Measurements from ENCODE around the gene GLIS1. TPM values are rescaled to one million over a fixed set of nuclear protein-coding genes. Genes with fewer than 3 reads are reported as not detected.

GLIS1 gene
- polyA plus RNA-seq, 1 donor from 2014 or later: not detected

DNA sequence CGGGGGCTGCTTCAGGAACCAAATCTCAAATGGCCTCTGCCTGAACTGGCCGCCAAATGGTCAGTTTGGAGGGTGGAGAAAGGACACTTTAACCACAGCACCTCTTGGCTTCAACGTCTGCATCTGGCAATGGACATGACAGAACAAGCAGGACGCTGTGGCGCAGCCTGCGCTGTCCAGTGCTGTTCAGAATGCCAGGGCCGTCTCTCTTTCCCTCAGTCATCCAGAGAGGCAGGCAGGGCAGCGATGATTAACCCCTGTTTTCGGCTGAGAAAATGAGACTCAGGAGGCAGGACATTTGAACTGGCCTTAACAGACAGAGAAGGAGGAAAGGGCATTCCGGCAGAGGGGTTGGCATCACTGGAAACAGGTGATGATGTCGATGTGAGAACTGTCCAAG is 48.6 kb downstream of the GLIS1 start:
- Histone ChIP-seq H3K27me3 (ENCODE audit: insufficient read depth, low read depth, low read length) (no peaks in the 10 kb centered on the region), H3K4me3 (ENCODE audit: low read length) (no peak overlapping the region), H2AFZ (ENCODE audit: low read depth, low read length) (no peak overlapping the region), H3K27ac (ENCODE audit: low read length) (no peak overlapping the region), H3F3A (ENCODE audit: insufficient read depth, low read length, poor library complexity, severe bottlenecking) (no peaks in the 10 kb centered on the region), H3K9me2 (ENCODE audit: insufficient read depth, low read length) (no peaks in the 10 kb centered on the region), H3K79me2 (replicated peaks; ENCODE audit: insufficient read depth, low read length) (no peaks in the 10 kb centered on the region), H3K36me3 (ENCODE audit: insufficient read depth, low read length) (no peaks in the 10 kb centered on the region), H4K20me1 (ENCODE audit: insufficient read depth) (no peaks in the 10 kb centered on the region), H3K4me2 (ENCODE audit: low read length) (no peak overlapping the region), H3K9me3 (ENCODE audit: low read length) (no peaks in the 10 kb centered on the region), H3K9ac (ENCODE audit: low read length) (no peak overlapping the region)
- TF ChIP-seq MXI1 (conservative IDR thresholded peaks at IDR 0.05; ENCODE audit: poor library complexity, severe bottlenecking) (no peak), TAF1 (IDR thresholded peaks at IDR 0.05; ENCODE audit: low read depth) (no peak), POLR2AphosphoS5 (IDR thresholded peaks at IDR 0.05) (no peak), EZH2 (IDR thresholded peaks at IDR 0.05; ENCODE audit: borderline replicate concordance, insufficient read depth, low read length, poor library complexity, severe bottlenecking) (no peak), SMC3 (conservative IDR thresholded peaks at IDR 0.05; ENCODE audit: poor library complexity) (no peak), EP300 (conservative IDR thresholded peaks at IDR 0.05; ENCODE audit: poor library complexity, severe bottlenecking) (no peak), RAD21 (conservative IDR thresholded peaks at IDR 0.05) (no peak)
- TF ChIP-seq, protein P1, sequence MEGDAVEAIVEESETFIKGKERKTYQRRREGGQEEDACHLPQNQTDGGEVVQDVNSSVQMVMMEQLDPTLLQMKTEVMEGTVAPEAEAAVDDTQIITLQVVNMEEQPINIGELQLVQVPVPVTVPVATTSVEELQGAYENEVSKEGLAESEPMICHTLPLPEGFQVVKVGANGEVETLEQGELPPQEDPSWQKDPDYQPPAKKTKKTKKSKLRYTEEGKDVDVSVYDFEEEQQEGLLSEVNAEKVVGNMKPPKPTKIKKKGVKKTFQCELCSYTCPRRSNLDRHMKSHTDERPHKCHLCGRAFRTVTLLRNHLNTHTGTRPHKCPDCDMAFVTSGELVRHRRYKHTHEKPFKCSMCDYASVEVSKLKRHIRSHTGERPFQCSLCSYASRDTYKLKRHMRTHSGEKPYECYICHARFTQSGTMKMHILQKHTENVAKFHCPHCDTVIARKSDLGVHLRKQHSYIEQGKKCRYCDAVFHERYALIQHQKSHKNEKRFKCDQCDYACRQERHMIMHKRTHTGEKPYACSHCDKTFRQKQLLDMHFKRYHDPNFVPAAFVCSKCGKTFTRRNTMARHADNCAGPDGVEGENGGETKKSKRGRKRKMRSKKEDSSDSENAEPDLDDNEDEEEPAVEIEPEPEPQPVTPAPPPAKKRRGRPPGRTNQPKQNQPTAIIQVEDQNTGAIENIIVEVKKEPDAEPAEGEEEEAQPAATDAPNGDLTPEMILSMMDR (IDR thresholded peaks at IDR 0.05; ENCODE audit: poor library complexity, severe bottlenecking): no peak
- TF ChIP-seq, protein P2, sequence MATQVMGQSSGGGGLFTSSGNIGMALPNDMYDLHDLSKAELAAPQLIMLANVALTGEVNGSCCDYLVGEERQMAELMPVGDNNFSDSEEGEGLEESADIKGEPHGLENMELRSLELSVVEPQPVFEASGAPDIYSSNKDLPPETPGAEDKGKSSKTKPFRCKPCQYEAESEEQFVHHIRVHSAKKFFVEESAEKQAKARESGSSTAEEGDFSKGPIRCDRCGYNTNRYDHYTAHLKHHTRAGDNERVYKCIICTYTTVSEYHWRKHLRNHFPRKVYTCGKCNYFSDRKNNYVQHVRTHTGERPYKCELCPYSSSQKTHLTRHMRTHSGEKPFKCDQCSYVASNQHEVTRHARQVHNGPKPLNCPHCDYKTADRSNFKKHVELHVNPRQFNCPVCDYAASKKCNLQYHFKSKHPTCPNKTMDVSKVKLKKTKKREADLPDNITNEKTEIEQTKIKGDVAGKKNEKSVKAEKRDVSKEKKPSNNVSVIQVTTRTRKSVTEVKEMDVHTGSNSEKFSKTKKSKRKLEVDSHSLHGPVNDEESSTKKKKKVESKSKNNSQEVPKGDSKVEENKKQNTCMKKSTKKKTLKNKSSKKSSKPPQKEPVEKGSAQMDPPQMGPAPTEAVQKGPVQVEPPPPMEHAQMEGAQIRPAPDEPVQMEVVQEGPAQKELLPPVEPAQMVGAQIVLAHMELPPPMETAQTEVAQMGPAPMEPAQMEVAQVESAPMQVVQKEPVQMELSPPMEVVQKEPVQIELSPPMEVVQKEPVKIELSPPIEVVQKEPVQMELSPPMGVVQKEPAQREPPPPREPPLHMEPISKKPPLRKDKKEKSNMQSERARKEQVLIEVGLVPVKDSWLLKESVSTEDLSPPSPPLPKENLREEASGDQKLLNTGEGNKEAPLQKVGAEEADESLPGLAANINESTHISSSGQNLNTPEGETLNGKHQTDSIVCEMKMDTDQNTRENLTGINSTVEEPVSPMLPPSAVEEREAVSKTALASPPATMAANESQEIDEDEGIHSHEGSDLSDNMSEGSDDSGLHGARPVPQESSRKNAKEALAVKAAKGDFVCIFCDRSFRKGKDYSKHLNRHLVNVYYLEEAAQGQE (IDR thresholded peaks at IDR 0.05; ENCODE audit: borderline replicate concordance): no peak

DNA sequence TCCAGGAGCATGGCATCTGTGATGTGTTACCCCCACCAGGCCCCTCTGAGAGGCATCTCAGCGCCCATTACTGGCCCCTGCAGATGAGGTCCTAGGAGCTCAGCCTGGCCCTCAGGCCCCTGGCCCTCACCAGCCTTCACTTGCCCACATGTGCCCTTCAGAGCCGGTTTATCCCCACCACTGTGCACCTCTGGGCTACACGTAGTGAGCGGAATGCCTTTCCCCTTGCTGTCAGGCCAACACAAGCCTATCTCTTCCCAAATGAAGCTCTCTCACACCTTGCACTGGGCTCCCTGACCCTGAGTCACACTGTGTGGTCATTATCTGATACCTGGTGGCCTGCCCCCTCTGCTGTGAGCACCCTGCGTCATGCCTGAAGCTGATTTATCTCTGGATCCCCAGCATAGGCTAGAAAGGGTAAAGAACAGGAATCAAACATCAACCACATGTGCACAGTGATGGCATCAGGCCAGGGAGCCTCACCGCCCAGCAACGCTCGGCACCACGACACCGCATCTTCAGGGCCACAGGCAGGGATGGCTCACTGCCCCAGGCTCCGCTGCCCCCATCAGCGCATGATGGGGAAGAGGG is 49.1 kb downstream of the GLIS1 start:
- no peaks in the 10 kb centered on the region for H3K9me2 ChIP-seq (ENCODE audit: insufficient read depth, low read length)
- no peak overlapping the region for H3K9ac ChIP-seq (ENCODE audit: low read length)
- no peaks in the 10 kb centered on the region for H3K79me2 ChIP-seq (replicated peaks; ENCODE audit: insufficient read depth, low read length)
- TF ChIP-seq RAD21 (conservative IDR thresholded peaks at IDR 0.05) (no peak), MXI1 (conservative IDR thresholded peaks at IDR 0.05; ENCODE audit: poor library complexity, severe bottlenecking) (no peak), POLR2AphosphoS5 (IDR thresholded peaks at IDR 0.05) (no peak), EZH2 (IDR thresholded peaks at IDR 0.05; ENCODE audit: borderline replicate concordance, insufficient read depth, low read length, poor library complexity, severe bottlenecking) (no peak), SMC3 (conservative IDR thresholded peaks at IDR 0.05; ENCODE audit: poor library complexity) (no peak)
- TF ChIP-seq, protein P2 (IDR thresholded peaks at IDR 0.05; ENCODE audit: borderline replicate concordance): no peak
- TF ChIP-seq, protein P1 (IDR thresholded peaks at IDR 0.05; ENCODE audit: poor library complexity, severe bottlenecking): no peak
- H3K36me3 ChIP-seq (ENCODE audit: insufficient read depth, low read length): no peaks in the 10 kb centered on the region
- H3F3A ChIP-seq (ENCODE audit: insufficient read depth, low read length, poor library complexity, severe bottlenecking): no peaks in the 10 kb centered on the region
- no peaks in the 10 kb centered on the region for H4K20me1 ChIP-seq (ENCODE audit: insufficient read depth)
- H2AFZ ChIP-seq (ENCODE audit: low read depth, low read length): no peak overlapping the region
- no peak overlapping the region for H3K4me2 ChIP-seq (ENCODE audit: low read length)
- no peaks in the 10 kb centered on the region for H3K27me3 ChIP-seq (ENCODE audit: insufficient read depth, low read depth, low read length)
- no peak overlapping the region for H3K4me3 ChIP-seq (ENCODE audit: low read length)
- H3K27ac ChIP-seq (ENCODE audit: low read length): no peak overlapping the region
- H3K9me3 ChIP-seq (ENCODE audit: low read length): no peaks in the 10 kb centered on the region

Measured in neural cell (in vitro differentiated cells).